ENCODE results near the gene AFF3.

DNA sequence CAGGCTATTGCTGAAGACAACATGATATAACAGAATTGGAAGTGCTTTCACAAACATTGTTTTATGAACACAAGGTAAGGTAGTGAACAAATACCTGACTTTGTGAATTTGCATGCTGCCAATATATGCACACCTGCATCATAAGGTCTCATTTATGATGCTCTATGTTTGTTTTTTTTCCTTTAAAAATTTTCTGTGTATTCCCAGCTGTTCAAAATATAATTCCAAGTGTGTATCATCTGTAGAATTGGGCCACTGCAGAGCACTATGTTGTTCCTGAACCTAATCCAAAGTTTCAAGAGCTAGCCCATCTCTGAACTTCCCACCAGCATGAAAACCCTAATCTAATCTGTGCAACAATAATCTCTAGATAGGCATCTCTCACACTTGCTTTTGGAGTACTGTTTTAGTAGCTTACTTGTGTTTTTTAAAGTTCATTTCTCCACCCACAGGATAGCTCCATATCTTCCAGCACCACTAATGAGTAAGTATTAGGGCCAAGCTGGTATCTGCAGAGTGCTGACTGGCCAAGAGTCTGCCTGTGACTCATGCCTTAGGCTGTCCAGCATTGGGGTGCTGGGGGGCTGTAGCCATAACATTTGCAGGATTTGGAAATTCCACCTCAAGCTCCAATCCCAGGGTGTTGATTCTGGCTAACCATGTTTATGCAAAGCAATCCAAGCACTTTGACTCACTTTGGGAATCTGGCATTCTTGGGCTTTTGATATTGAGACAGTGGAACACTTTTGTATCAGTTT is 444.4 kb downstream of the AFF3 start:
- TF ChIP-seq SRF (IDR thresholded peaks at IDR 0.05; ENCODE audit: low read depth, low read length), result no peak
- no peak for TF ChIP-seq SIX5 (IDR thresholded peaks at IDR 0.05; ENCODE audit: low read depth, low read length)
- TF ChIP-seq KDM1A (IDR thresholded peaks at IDR 0.05; ENCODE audit: borderline replicate concordance, low read length), result no peak
- TF ChIP-seq, protein P1, sequence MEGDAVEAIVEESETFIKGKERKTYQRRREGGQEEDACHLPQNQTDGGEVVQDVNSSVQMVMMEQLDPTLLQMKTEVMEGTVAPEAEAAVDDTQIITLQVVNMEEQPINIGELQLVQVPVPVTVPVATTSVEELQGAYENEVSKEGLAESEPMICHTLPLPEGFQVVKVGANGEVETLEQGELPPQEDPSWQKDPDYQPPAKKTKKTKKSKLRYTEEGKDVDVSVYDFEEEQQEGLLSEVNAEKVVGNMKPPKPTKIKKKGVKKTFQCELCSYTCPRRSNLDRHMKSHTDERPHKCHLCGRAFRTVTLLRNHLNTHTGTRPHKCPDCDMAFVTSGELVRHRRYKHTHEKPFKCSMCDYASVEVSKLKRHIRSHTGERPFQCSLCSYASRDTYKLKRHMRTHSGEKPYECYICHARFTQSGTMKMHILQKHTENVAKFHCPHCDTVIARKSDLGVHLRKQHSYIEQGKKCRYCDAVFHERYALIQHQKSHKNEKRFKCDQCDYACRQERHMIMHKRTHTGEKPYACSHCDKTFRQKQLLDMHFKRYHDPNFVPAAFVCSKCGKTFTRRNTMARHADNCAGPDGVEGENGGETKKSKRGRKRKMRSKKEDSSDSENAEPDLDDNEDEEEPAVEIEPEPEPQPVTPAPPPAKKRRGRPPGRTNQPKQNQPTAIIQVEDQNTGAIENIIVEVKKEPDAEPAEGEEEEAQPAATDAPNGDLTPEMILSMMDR (IDR thresholded peaks at IDR 0.05; ENCODE audit: control extremely low read depth in 1 of 3, insufficient read depth in 1 of 3, low read depth in 1 of 3, low read length in 3 of 3), result no peak
